GM19467 (cell line): ENCODE data around the gene MC2R.

Source experiments
- ATAC-seq: cut with Tn5 transposase; IDR thresholded peaks from one replicate; pipeline ENCODE4 v1.9.1; 2021; ENCODE audit warnings: mild to moderate bottlenecking, moderate library complexity; ENCODE audit not compliant: unreplicated experiment

The MC2R gene

GRCh38 chr18:13915391-13915790, at the start of gene MC2R:
MC2R (minus strand) TSS chr18:13915536; CDS start chr18:13885518, 30,018 bp downstream.
- ATAC-seq = no peak

- no peak for ATAC-seq
Observed at GRCh38 chr18:13945811-13946210, 30.5 kb upstream of the MC2R start.

- no peak for ATAC-seq
Observed at GRCh38 chr18:13943338-13943737, 28.0 kb upstream of the MC2R start.

- no peak for ATAC-seq
Observed at GRCh38 chr18:13940326-13940725, 25.0 kb upstream of the MC2R start.

- no peak for ATAC-seq
Observed at GRCh38 chr18:13934676-13935075, 19.3 kb upstream of the MC2R start.

- ATAC-seq = no peak
Observed at GRCh38 chr18:13934058-13934457, 18.7 kb upstream of the MC2R start.

- ATAC-seq = no peak
Observed at GRCh38 chr18:13932285-13933025, 17.1 kb upstream of the MC2R start.

- no peak for ATAC-seq
Observed at GRCh38 chr18:13930964-13931363, 15.6 kb upstream of the MC2R start.

- no peak for ATAC-seq
Observed at GRCh38 chr18:13923221-13923620, 7.9 kb upstream of the MC2R start.

- no peak for ATAC-seq
Observed at GRCh38 chr18:13918898-13919297, 3.6 kb upstream of the MC2R start.

GRCh38 chr18:13917401-13917800, 2.1 kb upstream of the MC2R start:
- no peak for ATAC-seq

- ATAC-seq = no peak
Observed at GRCh38 chr18:13916559-13916958, 1.2 kb upstream of the MC2R start.

GRCh38 chr18:13915995-13916431, 677 bp upstream of the MC2R start:
- no peak for ATAC-seq

GRCh38 chr18:13914756-13915155, 580 bp downstream of the MC2R start:
- ATAC-seq = no peak

GRCh38 chr18:13914170-13914569, 1.2 kb downstream of the MC2R start:
- ATAC-seq = no peak

- ATAC-seq = no peak
Observed at GRCh38 chr18:13913205-13913604, 2.1 kb downstream of the MC2R start.

GRCh38 chr18:13912601-13913000, 2.7 kb downstream of the MC2R start:
- ATAC-seq = no peak

- ATAC-seq = no peak
Observed at GRCh38 chr18:13910986-13911385, 4.3 kb downstream of the MC2R start.

- no peak for ATAC-seq
Observed at GRCh38 chr18:13910501-13910900, 4.8 kb downstream of the MC2R start.

GRCh38 chr18:13909141-13909940, 6.0 kb downstream of the MC2R start:
- no peak for ATAC-seq

- ATAC-seq = no peak
Observed at GRCh38 chr18:13900633-13901032, 14.7 kb downstream of the MC2R start.

GRCh38 chr18:13895505-13896033, 19.8 kb downstream of the MC2R start:
- ATAC-seq = no peak
